TTC549 (cell line): ENCODE data around the gene CRACR2B.

Experiments used
- FAIRE-seq: peaks from 2 replicates; lab custom pipeline; 2012; peaks lifted over from hg19 to GRCh38; lab: Jason Lieb, UNC

CRACR2B gene

DNA sequence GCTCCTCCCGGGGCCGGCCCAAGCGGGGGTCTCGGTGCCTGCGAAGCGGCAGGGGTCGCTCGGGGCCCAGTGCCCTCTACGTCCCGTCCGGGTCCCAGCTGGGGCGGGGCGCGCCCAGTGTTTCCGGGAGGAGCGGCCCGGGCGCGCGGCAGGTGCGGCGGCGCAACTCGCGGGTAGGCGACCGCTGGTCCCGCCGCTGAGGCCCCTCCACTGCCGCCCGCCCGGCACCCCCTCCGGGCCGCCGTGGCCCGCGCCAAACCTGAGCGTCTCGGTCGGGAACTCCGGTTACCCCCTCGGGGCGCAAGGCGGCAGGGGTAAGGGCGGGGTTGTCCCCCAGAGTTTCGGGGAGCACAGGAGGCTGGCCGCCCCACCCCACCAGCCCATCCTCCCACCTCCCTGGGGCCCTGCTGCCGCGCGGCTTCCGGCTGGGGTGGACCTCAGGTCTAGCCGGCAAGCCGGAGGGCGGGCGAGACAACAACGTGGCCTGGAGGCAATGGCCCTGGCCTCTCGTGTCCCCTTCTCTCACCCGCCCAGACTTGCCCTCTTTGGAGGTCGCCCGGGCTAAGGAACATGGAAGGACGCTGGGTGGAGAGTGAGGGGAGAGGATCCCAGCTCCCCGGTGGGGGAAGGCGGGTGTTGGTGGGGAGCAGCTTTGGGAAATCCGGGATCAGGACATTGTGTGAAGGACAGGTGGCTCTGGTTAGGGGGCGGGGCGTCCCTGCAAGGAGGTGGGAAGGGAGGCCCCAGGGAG lies 398 bp upstream of the CRACR2B start:
- FAIRE-seq = no peak

DNA sequence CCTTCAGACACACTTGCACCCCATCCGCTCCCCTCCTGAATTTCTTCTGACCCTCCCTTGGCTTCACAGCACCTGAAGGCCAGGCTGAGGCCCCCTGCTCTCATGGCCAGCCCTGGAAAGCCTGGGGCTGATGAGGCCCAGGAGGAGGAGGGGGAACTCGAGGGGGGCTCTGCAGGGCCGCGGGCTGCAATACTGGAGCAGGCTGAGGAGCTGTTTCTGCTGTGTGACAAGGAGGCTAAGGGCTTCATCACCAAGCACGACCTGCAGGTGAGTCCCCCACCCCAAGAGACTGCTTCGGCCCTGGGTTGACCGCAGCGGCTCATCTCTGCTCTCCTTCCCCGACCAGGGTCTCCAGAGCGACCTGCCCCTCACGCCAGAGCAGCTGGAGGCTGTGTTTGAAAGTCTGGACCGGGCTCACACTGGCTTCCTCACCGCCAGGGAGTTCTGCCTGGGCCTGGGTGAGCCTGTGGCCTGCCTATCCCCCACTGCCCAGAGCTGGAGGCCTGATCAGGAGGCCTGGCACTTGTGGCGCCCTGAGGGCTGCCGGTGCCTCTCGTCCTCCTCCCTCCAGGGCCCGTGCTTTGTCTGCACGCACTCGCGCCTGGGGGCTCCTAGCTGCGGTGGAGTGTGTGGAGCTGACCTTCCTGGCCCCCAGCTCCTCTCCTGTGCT lies 922 bp downstream of the CRACR2B start:
- FAIRE-seq = no peak

DNA sequence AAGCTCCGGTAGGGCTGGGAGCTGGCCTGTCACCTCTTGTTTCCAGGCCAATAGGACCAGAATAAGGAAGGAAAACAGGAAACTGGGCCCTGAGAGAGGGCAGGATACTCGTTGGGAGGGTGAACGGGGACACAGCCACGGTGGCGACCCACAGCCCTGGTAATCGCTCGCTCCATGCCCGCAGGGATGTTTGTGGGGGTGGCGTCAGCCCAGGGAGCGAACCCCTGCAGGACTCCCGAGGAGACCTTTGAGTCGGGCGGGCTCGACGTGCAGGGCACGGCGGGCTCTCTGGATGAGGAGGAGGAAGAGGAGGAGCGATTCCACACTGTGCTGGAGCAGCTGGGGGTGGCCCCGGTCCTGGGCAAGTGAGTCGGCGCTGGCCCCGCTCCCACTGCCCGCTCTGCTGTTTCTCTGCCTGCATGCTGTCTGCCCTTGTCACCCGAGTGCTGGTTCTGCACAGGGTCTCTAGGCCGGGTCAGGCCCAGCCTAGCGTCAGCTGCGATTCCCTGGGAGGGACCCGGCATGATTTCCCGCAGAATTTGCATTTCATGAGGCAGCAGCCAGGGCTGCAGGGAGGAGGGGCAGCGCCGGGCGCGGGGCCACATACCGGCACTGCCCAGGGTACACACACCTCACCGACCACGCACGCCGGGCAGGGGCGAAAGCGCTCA lies 1.6 kb downstream of the CRACR2B start:
- no peak for FAIRE-seq

DNA sequence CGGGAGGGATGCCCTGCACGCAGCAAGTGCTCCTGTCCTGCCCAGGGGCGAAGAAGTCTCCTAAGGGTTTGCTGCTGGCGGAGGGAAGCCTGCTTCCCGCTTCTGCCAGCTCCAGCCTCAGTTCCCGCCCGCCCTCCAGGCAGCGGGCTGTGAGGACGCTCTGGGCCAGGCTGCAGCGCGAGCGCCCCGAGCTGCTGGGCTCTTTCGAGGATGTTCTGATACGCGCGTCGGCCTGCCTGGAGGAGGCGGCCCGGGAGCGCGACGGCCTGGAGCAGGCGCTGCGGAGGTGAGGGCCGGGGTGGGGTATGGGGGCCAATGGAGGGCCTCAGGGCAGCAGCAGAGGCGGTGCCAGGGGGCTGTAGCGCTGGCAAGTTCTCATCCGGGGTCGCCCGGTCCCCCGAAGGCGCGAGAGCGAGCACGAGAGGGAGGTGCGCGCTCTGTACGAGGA lies 2.2 kb downstream of the CRACR2B start:
- FAIRE-seq = no peak

DNA sequence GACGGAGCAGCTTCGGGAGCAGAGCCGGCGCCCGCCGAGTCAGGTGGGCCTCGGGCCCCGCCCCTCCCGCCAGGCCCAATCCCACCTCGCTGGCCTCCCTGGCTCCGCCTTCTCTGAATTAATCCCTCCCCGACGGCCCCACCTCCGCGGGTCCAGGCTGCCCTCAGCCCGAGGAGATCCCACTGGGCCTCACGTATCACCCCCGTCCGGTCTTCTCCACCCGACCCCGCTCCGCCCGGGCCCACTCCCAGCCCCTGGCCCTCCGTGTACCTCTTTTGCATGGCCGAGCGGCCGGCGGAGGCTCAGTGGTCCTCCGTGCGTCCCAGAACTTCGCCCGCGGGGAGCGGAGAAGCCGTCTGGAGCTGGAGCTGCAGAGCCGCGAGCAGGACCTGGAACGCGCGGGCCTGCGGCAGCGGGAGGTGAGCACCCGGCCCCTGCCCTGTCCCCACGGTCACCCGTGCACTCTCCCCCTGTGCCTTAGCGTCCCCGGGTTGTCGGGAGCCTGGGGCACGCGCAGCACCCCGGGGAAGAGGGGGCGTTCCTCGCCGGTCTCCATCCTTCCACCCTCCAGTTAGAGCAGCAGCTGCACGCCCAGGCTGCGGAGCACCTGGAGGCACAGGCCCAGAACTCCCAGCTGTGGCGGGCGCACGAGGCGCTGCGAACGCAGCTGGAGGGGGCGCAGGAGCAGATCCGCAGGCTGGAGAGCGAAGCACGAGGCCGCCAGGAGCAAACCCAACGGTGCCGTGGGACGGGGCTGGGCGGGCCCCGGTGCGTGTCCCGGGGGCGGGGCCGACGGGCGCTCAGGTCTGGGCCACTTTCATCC lies 2.8 kb downstream of the CRACR2B start:
- FAIRE-seq = no peak

DNA sequence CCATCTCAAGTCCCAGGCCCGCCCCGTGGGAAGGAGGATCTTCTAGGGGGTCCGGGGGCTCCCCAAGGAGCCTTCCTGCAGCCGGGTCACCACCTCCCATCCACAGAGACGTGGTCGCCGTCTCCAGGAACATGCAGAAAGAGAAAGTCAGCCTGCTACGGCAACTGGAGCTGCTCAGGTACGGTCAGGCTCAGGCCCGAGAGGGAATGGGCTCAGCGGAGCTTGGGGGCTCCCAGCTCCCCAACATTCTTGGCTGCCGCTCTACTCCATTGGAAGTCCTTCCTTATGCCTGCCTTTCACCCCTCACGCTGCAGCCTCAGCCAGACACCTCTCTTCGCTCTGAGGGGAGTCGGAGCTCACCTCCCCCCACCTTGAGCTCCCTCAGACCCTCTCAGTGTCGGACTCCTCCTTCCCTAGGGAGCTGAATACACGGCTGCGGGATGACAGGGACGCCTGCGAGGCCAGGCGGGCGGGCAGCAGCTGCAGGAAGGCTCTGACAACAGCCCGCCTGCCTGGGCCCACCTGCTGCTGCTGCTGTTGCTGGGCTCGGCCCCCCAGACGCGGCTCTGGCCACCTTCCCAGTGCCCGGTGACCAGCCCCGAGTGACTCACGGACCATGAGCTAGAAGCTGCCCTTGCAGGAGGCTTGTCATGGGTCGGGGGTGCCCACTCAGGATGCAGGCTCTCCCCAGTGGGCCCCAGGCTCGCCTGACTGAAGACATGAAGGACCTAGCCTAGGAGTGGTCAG lies 3.6 kb downstream of the CRACR2B start:
- no peak for FAIRE-seq

DNA sequence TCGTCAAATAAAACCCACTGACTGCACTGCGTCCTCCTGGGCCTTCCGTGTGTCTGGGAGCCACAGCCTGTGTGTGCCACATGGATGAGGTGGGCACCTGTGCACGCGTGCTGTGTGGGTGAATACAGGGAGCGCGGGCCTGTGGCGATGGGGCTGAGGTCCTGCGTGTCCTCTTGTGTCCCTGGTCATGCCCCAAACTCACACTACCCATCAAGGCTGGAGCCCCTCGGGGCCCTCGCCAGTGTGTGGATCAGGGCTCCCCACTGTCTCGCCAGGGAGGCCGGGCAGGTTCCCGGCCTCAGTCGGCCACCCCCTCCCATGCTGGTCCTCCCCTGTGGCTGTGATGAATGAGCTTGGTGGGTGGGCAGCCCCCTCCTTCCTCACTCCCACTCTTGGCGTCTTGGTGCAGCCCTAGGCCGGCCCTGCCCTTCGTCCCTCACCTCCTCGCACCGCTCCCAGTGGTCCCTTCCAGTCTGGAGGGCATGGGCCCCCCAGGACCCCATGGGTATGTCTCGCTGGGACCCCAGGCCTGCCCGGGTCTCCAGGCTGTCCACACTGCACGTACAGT lies 4.3 kb downstream of the CRACR2B start:
- no peak for FAIRE-seq

DNA sequence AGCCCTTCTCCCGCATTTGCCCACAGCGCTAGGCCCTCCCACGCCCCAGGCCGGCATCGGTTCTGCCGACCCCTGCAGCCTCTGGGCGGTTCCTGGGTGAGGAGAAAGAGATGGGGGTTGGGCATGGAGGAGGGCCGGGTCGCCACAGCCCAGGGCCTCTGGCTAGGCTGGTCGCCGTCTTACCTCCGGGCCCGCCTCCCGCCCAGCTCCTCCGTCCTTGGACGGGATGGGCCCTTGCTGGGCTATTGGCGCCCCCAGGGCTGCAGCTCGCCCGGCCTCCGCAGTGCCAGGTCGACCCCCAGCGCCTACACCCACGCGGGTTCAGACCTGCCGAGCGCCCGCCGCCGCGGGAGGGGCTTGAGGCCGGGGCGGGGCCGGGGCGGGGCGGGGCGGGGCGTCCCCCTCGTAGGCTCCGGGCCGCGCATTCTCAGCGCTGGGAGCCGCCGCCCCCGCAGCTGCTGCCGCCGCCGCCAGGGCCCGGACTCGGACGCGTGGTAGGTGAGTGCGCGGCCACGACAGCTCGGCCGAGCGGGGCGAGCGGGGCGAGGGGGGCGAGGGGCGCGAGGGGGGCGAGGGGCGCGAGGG lies 4.9 kb downstream of the CRACR2B start, which contains the start of gene CD151:
Gene CD151, plus strand, starts transcription at position 424 of the 585 bp plus-strand sequence. CDS start 3,118 bp downstream, outside the sequence.
- FAIRE-seq = no peak

DNA sequence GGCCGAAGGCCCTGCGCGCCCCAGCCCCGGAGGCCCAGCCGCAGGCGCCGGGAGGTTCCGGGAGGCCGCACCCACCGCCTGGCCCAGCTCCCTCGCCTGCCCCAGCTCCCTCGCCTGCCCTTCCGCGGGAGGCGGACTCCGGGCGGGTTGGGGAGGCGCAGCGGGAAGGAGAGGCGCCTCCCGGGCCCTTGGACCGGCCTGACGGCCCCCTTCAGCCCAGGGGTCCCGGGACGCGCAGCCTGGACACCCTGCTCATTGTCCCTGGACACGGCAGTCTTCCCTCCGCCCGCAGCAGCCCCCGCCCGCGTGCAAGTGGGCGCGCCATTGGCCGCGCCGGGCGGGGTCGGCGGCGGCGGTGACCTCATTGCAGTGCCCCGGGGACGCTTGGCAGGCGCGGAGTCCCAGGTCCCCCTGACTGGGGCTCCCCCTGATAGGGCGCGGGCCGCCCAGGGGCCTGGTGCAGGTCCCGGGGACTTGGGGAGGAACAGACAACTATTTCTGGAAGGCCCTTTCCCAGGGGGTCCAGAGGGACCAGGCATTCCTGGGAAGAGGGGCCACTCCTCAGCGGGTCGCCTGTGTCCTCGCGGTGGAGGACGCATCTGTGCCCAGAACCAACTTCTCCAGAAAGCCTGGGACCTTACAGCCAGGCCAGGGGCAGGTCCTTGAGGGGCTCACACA lies 5.5 kb downstream of the CRACR2B start:
- no peak for FAIRE-seq

DNA sequence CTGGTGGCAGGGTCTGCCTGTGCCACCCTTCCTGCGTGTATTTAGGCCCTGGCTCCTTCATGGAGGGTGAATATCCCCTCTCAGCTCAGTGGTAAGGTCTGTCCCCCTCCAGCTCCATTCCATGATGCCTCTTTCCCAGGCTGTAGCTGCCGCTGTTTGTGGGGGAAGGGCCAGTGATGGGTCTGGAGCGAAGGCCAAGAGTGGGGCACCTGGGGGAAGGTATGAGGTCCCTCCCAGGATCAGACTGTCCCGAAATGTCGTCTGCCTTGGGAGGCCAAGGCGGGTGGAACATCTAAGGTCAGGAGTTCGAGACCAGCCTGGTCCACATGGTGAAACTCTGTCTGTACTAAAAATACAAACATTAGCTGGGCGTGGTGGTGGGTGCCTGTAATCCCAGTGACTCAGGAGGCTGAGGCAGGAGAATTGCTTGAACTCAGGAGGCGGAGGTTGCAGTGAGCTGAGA lies 6.2 kb downstream of the CRACR2B start:
- FAIRE-seq = no peak

DNA sequence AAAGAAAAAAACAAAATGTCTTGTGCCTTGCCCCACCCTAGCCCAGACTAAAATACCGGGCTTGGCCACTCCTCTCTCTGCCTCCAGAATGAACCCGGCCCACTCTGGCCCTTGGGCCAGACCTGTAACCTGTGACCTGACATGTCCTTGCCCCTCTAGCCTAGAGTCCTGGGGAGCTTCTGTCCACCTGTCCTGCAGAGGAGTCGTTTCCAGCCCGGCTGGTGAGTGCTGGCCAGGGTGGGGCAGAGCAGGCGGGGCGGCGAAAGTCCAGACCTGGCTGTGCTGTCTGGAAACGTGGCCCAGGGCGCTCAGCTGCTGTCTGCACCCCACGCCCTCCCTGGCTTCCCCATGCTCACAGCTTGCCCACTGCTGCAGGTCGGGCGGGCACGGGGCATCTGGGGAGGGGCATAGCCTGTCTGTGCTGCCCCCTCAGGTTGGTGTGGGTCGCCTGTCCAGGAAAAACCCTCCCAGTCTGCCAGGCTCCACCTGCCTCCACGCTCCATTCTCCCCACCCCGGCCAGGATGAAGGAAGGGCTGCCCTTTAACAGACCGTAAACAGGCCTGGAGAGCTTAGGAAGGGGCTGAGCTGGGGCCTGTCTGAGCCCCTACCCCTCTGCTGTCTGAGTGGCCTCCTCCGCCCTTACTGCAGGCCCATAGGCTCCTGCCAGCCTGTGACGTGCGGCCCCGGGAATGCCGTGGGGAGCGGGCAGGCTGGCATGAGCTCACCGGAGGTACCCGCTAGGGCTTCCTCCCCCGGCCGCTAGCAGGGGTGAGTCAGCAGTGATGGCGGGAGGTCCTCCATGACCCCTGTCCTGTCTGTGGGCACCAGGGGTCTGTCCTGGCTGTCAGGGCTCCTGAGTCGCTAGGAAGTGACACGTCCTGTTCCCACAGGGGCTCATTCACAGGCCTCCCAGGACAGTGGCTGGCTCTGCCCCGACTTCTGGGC lies 6.9 kb downstream of the CRACR2B start:
- no peak for FAIRE-seq

DNA sequence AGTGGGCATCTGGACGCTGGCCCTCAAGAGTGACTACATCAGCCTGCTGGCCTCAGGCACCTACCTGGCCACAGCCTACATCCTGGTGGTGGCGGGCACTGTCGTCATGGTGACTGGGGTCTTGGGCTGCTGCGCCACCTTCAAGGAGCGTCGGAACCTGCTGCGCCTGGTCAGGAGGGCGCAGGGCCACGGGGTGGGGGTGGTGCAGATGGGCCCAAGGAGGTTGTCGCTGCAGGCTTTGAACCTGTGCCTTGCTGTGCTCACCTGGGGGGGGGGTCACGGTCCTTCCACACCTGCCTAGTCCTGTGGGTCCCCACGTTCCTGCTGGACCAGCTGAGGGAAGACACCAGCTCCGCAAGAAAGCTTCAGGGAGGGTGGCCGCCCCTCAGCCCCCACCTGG lies 8.6 kb downstream of the CRACR2B start:
- FAIRE-seq = no peak

DNA sequence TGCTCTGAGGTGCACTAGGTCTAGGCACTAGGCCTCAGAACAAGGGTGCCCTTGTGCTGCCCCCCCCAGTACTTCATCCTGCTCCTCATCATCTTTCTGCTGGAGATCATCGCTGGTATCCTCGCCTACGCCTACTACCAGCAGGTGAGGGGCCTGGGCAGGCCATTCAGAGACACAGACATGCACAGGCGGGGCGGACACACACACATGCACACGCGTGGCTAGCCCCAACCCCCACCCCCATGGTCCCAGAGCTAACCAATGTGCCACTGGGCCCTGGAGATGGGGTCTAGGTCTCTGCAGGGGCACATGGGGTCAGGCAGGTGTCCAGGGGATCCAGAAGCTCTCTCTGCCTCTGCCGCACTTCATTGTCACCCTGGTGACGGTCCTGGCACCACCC lies 9.0 kb downstream of the CRACR2B start:
- FAIRE-seq = no peak

DNA sequence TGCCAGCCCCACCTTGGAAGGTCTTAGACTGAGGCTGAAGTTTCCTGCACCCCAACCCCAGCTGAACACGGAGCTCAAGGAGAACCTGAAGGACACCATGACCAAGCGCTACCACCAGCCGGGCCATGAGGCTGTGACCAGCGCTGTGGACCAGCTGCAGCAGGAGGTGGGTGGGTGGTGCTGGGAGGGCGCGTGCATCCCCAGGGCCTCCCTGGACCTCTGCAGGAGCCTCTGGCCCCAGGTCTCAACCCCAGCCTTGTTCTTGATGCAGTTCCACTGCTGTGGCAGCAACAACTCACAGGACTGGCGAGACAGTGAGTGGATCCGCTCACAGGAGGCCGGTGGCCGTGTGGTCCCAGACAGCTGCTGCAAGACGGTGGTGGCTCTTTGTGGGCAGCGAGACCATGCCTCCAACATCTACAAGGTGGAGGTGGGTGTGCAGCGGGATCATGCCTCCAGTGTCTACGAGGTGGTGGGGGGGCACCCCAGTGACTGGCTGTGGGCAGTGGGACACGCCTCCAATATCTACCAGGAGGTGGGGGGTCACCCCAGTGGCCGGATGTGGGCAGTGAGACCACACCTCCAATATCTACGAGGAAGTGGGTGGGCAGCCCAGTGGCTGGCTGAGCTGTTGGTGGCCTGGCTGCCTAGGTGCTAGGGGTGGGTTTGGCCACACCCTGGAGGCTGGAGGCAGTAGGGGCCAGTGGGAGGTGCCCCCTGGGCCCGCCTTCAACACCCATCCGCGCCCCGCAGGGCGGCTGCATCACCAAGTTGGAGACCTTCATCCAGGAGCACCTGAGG lies 9.7 kb downstream of the CRACR2B start:
- no peak for FAIRE-seq

DNA sequence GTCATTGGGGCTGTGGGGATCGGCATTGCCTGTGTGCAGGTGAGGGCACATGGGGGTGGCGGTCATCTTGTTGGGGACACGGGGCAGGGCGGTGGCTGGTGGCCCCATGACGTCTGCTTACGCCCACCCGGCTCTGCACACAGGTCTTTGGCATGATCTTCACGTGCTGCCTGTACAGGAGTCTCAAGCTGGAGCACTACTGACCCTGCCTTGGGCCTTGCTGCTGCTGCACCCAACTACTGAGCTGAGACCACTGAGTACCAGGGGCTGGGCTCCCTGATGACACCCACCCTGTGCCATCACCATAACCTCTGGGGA lies 10.2 kb downstream of the CRACR2B start:
- no peak for FAIRE-seq

DNA sequence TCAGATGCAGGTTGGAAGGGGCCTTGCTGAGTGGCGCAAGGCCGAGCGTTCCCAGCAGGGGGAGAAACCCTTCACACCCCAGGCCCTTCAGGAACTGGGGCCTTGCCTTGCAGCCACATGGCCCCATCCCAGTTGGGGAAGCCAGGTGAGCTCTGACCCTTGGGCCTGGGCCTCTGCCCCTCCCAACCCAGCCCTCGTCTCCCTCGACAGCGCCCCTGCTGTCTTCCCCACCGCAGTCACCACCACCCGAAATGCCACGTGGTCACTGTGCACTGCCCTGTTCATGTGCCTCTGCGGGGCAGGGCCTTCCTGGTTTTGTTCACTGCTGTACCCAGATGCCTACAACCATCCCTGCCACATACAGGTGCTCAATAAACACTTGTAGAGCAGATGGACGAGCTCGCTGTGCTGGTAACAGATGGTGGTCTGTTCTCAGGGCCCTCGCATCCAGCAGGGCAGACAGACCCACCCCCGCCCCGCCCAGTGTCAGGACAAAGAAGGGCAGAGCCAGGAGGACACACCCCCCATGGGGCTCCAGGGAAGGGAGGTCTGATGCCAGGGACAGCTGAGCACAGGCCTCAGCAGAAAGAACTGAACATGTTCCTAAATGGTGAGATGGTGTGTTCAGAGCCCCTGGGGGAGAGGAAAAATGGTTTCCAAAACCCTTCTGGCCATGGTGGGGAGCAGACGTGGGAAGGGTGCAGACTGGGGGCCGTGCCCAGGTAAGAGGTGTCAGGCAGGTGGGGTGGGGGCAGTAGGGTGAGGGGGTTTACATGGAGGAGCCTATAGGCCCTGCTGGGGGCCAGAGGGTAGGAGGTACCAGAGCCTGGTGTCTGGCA lies 10.9 kb downstream of the CRACR2B start:
- FAIRE-seq = no peak

DNA sequence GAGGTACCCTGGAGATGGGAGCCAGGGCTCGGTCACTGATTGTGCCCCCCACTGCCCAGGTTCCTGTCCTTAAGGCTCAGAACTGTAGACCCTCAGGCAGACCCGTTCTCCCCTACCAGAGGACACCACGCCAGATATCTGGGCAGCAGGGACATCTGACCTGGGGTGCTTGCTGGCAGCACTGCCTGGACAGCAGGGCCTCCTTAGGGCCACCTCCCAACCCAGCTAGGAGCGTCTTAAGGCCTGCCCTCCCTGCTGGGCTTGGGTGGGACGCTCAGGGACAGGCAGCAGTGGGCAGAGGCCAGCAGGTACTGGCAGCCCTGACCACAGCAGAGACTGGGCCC lies 11.5 kb downstream of the CRACR2B start:
- FAIRE-seq = no peak
